ENCODE measurements around the gene RPL19. TPM values are rescaled to one million over a fixed set of nuclear protein-coding genes. Genes with fewer than 3 reads are reported as not detected.

Gene RPL19
- total RNA-seq, 1 donor: 2,108 TPM

DNA sequence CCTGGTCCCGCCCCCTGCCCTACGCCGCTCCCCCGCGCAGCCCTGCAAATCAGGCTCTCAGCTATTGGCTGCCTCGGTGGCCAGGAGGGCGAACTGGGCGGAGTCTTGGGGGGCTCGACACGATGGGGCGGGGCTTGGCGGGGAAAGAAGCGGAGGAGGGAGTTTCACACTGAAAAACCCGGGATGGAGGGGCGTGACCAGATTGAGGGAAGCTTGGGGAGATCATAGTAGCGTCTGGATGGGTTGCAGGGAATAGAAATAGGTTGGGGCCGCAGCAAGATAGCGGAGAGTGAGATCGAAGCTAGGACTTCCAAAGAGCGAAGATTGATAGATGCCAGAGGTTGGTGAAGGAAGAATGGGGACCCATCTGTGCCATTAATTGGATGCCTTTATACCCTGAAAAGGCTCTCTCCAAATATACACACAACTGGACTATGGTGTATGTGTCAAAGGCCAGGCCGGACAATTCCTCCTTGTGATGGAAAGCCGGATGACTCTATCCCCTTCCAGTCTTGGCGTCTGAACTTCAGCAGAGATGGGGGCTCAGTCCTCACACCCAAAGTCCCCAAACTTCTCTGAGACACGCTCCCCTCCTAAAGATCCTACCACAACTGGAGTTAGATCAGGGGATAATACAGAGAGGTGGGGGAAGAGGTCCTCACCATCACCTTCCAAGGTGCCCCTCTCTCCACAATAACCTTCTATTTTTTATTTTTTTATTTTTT is 26.0 kb downstream of the RPL19 start:
- TF ChIP-seq, protein P1, sequence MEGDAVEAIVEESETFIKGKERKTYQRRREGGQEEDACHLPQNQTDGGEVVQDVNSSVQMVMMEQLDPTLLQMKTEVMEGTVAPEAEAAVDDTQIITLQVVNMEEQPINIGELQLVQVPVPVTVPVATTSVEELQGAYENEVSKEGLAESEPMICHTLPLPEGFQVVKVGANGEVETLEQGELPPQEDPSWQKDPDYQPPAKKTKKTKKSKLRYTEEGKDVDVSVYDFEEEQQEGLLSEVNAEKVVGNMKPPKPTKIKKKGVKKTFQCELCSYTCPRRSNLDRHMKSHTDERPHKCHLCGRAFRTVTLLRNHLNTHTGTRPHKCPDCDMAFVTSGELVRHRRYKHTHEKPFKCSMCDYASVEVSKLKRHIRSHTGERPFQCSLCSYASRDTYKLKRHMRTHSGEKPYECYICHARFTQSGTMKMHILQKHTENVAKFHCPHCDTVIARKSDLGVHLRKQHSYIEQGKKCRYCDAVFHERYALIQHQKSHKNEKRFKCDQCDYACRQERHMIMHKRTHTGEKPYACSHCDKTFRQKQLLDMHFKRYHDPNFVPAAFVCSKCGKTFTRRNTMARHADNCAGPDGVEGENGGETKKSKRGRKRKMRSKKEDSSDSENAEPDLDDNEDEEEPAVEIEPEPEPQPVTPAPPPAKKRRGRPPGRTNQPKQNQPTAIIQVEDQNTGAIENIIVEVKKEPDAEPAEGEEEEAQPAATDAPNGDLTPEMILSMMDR (IDR thresholded peaks at IDR 0.05; ENCODE audit: insufficient read depth, low read length): no peak
- peak overlapping the region; percentile 48 for H3K4me3 ChIP-seq (ENCODE audit: low read depth, low read length)
- peak; percentile 40 for DNase-seq (ENCODE audit: low read depth)

- TF ChIP-seq, protein P1 (IDR thresholded peaks at IDR 0.05; ENCODE audit: insufficient read depth, low read length): no peak
- H3K4me3 ChIP-seq (ENCODE audit: low read depth, low read length): no peak overlapping the region
- DNase-seq (ENCODE audit: low read depth): no peak
These were observed 27.4 kb downstream of the RPL19 start for GRCh38 chr17:39227364-39227919.

DNA sequence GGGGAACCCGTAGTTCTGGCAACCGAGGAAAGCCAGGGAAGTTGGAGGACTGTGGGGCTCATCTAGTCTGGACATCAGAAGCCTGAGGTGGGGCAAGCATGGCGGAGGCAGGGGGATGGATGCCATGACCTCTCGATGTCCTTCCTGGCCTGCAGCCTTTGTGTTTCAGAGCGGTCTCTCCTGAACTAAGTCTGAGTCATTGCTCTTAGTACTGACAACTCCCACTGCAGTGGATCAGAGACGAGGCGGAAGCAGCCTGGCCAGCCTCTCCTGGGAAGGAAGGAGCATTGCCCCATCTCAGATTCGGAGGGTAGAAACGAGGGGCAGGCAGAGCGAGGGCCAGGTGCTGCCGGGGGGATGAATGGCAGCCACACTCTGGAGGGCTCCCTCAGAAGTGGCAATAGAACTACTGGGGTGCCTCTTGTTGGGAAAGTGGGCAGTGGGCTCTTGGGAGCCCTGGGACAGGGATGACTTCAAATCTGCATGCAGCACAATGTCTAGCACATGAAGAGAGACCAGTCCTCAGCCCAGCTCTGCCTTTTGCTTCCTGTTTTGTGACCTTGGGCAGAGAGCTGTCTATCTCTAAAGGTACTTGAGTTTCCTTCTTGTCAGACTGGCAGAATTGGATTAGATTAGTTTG is 29.3 kb downstream of the RPL19 start:
- TF ChIP-seq, protein P1 (IDR thresholded peaks at IDR 0.05; ENCODE audit: insufficient read depth, low read length): no peak
- peak; percentile 73 for DNase-seq (ENCODE audit: low read depth)
- no peak overlapping the region for H3K4me3 ChIP-seq (ENCODE audit: low read depth, low read length)

GRCh38 chr17:39230361-39230760 is 30.3 kb downstream of the RPL19 start:
- no peak for DNase-seq (ENCODE audit: low read depth)
- TF ChIP-seq, protein P1 (IDR thresholded peaks at IDR 0.05; ENCODE audit: insufficient read depth, low read length): no peak
- no peak overlapping the region for H3K4me3 ChIP-seq (ENCODE audit: low read depth, low read length)

- no peak for DNase-seq (ENCODE audit: low read depth)
- TF ChIP-seq, protein P1 (IDR thresholded peaks at IDR 0.05; ENCODE audit: insufficient read depth, low read length): no peak
- no peak overlapping the region for H3K4me3 ChIP-seq (ENCODE audit: low read depth, low read length)
These were observed 31.0 kb downstream of the RPL19 start for GRCh38 chr17:39231091-39231561.

DNA sequence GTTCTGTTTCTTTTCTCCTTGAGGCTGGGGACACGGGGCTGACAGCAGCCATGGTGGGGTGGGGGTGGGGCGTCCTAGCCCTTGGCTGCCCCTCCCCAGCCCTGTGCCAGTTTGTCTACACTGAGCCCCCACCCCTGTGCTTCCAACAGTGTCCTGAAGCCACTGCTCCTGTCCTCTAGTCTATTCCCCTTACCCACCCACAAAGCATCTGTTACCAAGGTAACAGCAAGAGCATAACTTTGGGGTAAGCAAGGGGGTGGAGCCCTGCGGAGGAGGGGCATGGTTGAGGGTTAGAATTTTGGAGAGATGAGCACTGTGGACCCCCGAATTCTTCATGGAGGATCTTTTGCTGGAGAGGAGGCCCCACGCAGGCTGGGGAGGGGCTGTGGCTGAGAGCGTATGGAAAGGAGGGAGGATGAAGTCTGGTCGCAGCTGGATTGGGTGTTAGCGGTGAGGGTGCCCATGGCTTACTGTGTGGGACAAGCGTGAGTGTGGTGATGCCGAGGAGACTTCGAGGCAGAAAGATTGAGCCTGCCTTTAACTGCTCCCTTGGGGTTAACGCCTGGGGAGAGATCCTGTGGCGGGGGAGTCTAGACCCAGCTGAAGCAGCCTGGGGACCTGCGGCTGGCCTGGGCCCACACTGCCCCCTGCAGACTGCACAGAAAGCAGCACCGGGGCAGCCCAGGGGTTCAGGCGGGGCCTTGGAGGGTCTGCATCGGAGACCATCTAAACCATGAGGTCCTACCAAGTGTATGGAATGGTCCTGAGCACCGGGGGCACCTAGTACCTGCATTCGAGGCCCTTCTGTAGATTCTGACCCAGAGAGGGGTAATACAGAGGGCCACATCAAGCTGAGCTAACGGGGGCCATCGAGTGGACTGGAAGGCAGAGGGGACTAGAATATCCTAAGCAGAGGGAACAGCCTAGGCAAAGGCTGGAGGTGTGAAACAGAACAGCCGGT is 31.8 kb downstream of the RPL19 start:
- H3K4me3 ChIP-seq (ENCODE audit: low read depth, low read length): no peak overlapping the region
- DNase-seq (ENCODE audit: low read depth): peak; percentile 27
- TF ChIP-seq, protein P1 (IDR thresholded peaks at IDR 0.05; ENCODE audit: insufficient read depth, low read length): peak; percentile 76
